Kidney (tissue), 14 donors: ENCODE measurements around the gene SP3. TPM values are rescaled to one million over a fixed set of nuclear protein-coding genes. Genes with fewer than 3 reads are reported as not detected.

Experiments
- DNase-seq, 5 donors: peaks; one replicate each; pipeline ENCODE4 v3.0.0-alpha.2; 2013 to 2020
- FAIRE-seq: peaks from 2 replicates; lab custom pipeline; 2012; peaks lifted over from hg19 to GRCh38; lab: Jason Lieb, UNC
- H3K27ac ChIP-seq, 2 donors: one replicate each; pipeline ENCODE4 v1.7.0; 2013; ENCODE audit warnings: low read depth in 2 of 2, low read length in 2 of 2, inconsistent platforms in 1 of 2
- H3K27me3 ChIP-seq: one replicate; pipeline ENCODE4 v1.7.1; 2013; ENCODE audit warnings: low read length, inconsistent platforms; ENCODE audit not compliant: control insufficient read depth, insufficient read depth
- H3K36me3 ChIP-seq, 3 donors: one replicate each; pipeline versions ENCODE4 v1.7.0 to v1.7.1; 2013; ENCODE audit warnings: low read length in 3 of 3, control low read depth in 1 of 3, inconsistent platforms in 1 of 3; ENCODE audit not compliant: insufficient read depth in 3 of 3, control insufficient read depth in 2 of 3
- H3K4me1 ChIP-seq, 3 donors: one replicate each; pipeline versions ENCODE4 v1.7.0 to v1.7.1; 2013; ENCODE audit warnings: low read length in 3 of 3, inconsistent platforms in 1 of 3, low read depth in 1 of 3; ENCODE audit not compliant: control insufficient read depth in 2 of 3, insufficient read depth in 2 of 3
- H3K4me3 ChIP-seq, 3 donors: one replicate each; pipeline versions ENCODE4 v1.7.0 to v1.8.1; 2013; ENCODE audit warnings: low read length in 3 of 3, control low read depth in 1 of 3, inconsistent platforms in 1 of 3
- H3K9ac ChIP-seq, 3 donors: one replicate each; pipeline versions ENCODE4 v1.7.0 to v1.7.1; 2013; ENCODE audit warnings: low read length in 3 of 3, control low read depth in 1 of 3, inconsistent platforms in 1 of 3
- H3K9me3 ChIP-seq, 3 donors: one replicate each; pipeline versions ENCODE4 v1.7.0 to v1.7.1; 2013; ENCODE audit warnings: low read length in 3 of 3, control low read depth in 1 of 3, inconsistent platforms in 1 of 3; ENCODE audit not compliant: control insufficient read depth in 2 of 3, insufficient read depth in 1 of 3
- CTCF ChIP-seq: IDR thresholded peaks from 3 replicates; pipeline ENCODE4 v1.5.1; 2012; ENCODE audit warnings: mild to moderate bottlenecking, moderate library complexity, borderline replicate concordance; ENCODE audit not compliant: insufficient read depth; ENCODE audit errors: extremely low read depth
- intact Hi-C: fragments of 100-400 bp; cut with DNase I; formaldehyde crosslinking; loops from one replicate; pipeline ENCODE4 v1.11.1; 2022
- polyA plus RNA-seq: library from polyadenylated mRNA; stranded (reverse); fragments of 350-450 nt; fragmentation: Illumina TruSeq; extraction: RNeasy Lipid Tissue Mini Kit (QIAGEN cat#74804); gene quantifications from one replicate; pipeline ENCODE4 v1.2.3, GENCODE V29; 2014; ENCODE audit warnings: low read depth, low replicate concordance; ENCODE audit not compliant: insufficient read depth
- total RNA-seq: library from RNA; stranded (reverse); fragmentation: NEBNext Ultra II Directional; extraction: Animal tissue kit (Norgen Biotek cat#: 25700); gene quantifications from one replicate; pipeline ENCODE4 v1.2.1, GENCODE V29; 2021
- donor health status: control.
- donor health status: control.
- donor health status: control.
- donor health status: control.
- donor health status: control.
- donor health status: DM: yes; HTN: yes; CAD: no.
- donor health status: Normal renal cell carcinoma (clear cell type).

The SP3 gene
- total and polyA plus RNA-seq, 2 donors from 2014 or later, result 14.5 to 86.2 TPM

DNA sequence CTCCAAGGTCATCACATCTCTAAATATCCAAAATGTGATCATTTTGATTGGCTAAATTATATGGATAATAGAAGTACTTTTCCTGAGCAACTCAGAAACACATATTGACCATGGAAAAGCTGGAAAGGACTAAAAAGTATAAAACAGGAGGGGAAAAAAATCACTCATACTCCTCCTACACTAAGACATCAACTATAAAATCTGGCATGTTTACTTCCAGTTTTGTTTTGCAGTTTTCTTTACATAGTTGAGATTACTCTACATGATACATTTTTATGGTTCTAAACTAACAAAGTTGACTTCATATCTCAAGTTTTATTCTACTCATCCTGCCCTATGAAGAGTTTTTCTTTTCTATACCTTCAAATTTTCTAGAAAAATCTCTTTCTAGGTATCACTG lies 46.0 kb upstream of the SP3 start:
- Histone ChIP-seq H3K36me3 (no peaks in the 10 kb centered on the region), H3K27me3 (no peaks in the 10 kb centered on the region), H3K4me3 (no peak overlapping the region), H3K4me1 (peaks cover 0 to 6% (median 5%) of the 10 kb centered on the region in 3 donors), H3K27ac (no peak overlapping the region), H3K9ac (no peak overlapping the region), H3K9me3 (no peaks in the 10 kb centered on the region)
- TF ChIP-seq CTCF, result no peak
- intact Hi-C loops, result no loop called here
- FAIRE-seq (no peak), DNase-seq (peak in 1 of 5 donors; percentile 64)

GRCh38 chr2:174009488-174010223 lies 44.5 kb upstream of the SP3 start:
- H3K27me3 ChIP-seq, result no peaks in the 10 kb centered on the region
- intact Hi-C loops, result no loop called here
- no peaks in the 10 kb centered on the region for H3K9me3 ChIP-seq
- peak; percentile 90 for FAIRE-seq
- H3K4me3 ChIP-seq, result no peak overlapping the region
- DNase-seq, result no peak
- H3K4me1 ChIP-seq, result peaks cover 0 to 6% (median 4%) of the 10 kb centered on the region in 3 donors
- H3K36me3 ChIP-seq, result no peaks in the 10 kb centered on the region
- no peak overlapping the region for H3K9ac ChIP-seq
- H3K27ac ChIP-seq, result no peak overlapping the region
- TF ChIP-seq CTCF, result no peak

- intact Hi-C loops, result no loop called here
- Histone ChIP-seq H3K4me3 (no peak overlapping the region), H3K9ac (no peak overlapping the region), H3K36me3 (no peaks in the 10 kb centered on the region), H3K4me1 (peaks cover 0 to 3% (median 2%) of the 10 kb centered on the region in 3 donors), H3K9me3 (no peaks in the 10 kb centered on the region), H3K27ac (no peak overlapping the region), H3K27me3 (no peaks in the 10 kb centered on the region)
- no peak for TF ChIP-seq CTCF
- DNase-seq, result no peak
- FAIRE-seq, result no peak
Observed at GRCh38 chr2:174008720-174009119, 43.5 kb upstream of the SP3 start.

DNA sequence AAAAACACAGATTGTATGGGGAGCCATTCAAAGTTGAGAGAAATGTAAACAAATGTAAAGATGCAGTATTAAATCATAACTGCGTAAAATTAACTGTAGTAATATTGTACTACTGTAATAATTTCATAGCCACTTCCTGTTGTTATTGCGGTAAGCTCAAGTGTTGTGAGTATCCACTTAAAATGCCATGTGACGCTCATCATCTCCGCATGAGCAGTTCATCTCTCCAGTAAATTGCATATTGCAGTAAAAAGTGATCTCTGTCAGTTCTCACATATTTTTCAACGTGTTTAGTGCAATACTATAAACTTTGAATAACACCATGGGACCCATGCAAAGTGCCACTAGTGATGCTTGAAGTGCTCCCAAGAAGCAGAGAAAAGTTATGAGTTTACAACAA lies 41.8 kb upstream of the SP3 start:
- Histone ChIP-seq H3K27ac (no peak overlapping the region), H3K27me3 (no peaks in the 10 kb centered on the region), H3K4me1 (no peaks in the 10 kb centered on the region), H3K36me3 (no peaks in the 10 kb centered on the region), H3K9me3 (no peaks in the 10 kb centered on the region), H3K9ac (no peak overlapping the region), H3K4me3 (no peak overlapping the region)
- FAIRE-seq (no peak), DNase-seq (no peak)
- TF ChIP-seq CTCF, result no peak
- intact Hi-C loops, result no loop called here
